ENCODE data around the gene PRPF6.

Gene PRPF6

DNA sequence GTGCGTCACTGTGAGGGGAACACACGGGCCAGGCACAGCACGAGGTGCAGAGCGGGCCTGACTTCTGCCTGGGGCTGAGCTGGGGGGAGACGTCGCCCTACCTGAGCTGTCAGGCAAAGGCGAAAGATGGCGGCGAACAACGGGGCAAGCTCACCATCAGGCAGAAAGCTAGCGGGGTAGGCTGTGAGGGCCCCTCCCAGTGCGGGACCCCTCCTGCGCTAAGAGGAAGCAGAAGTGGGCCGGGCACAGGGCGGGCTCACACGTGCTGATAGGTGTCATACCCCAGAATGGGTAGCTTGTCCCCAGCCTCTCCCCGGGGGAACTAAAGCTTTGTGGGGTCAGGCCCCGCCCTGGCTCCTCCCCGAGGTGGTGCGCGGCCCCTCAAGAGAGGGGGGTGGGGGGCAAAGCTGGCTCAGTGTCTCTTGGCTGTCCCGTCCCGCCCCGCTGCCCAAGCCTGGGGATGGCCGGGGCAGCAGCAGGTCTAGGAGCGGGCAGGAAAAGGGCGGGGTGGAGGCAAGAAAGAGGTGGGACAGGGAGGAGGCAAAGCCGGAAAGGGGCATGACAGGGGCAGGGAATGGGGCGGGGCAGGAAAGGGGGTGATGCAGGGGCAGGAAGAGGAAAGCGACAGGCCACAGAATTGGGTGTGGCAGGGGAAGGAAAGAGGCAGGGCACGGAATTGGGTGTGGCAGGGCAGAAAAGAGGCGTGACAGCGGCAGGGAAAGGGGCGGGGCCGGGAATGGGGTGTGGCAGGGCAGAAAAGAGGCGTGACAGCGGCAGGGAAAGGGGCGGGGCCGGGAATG lies 39.5 kb upstream of the PRPF6 start:
- H3K4me3 ChIP-seq (ENCODE audit: low read depth in 1 of 2, low read length in 2 of 2), result no peak overlapping the region
- H3K9me3 ChIP-seq (ENCODE audit: low read length), result no peaks in the 10 kb centered on the region
- peaks cover 29% of the 10 kb centered on the region for H3K36me3 ChIP-seq (ENCODE audit: insufficient read depth, low read length)
- no peak overlapping the region for H3K9ac ChIP-seq (ENCODE audit: low read length)
- H3K4me1 ChIP-seq (ENCODE audit: insufficient read depth, low read length), result no peaks in the 10 kb centered on the region
- H3K27me3 ChIP-seq (ENCODE audit: control insufficient read depth in 1 of 2, insufficient read depth in 2 of 2, low read length in 2 of 2), result no peaks in the 10 kb centered on the region
- H3K27ac ChIP-seq (ENCODE audit: low read depth, low read length), result no peak overlapping the region

DNA sequence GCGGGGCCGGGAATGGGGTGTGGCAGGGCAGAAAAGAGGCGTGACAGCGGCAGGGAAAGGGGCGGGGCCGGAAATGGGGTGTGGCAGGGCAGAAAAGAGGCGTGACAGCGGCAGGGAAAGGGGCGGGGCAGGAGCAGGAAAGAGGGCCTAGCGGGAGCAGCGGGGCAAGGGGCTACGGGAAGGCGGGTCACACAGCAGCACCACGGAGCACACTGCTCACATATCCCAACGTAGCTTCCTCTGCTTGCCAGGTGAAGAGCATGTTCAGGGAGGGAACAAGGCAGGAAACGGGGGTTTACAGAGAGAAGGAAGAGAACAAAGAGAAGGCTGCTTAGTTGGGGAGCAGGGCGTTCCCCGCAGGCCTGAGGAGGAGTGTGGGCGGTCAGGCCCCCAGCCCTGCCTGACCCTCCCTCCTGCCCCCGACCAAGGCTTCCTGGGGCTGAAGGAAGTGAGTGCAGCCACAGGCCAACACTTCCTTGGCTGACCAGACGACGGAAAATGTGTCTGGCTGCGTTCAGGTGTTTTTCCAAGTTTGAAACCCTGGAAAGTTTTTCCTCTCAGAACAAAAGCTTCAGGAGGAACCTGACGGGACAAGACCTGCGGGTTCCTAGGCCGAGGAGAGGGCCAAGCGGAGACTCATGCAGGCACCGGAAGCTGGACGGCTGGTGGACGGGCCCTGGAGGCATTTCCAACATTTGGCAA lies 38.5 kb upstream of the PRPF6 start:
- Histone ChIP-seq H3K9ac (ENCODE audit: low read length) (no peak overlapping the region), H3K27me3 (ENCODE audit: control insufficient read depth in 1 of 2, insufficient read depth in 2 of 2, low read length in 2 of 2) (no peaks in the 10 kb centered on the region), H3K36me3 (ENCODE audit: insufficient read depth, low read length) (peaks cover 29% of the 10 kb centered on the region), H3K4me1 (ENCODE audit: insufficient read depth, low read length) (peaks cover 5% of the 10 kb centered on the region), H3K27ac (ENCODE audit: low read depth, low read length) (no peak overlapping the region), H3K9me3 (ENCODE audit: low read length) (no peaks in the 10 kb centered on the region), H3K4me3 (ENCODE audit: low read depth in 1 of 2, low read length in 2 of 2) (no peak overlapping the region)

DNA sequence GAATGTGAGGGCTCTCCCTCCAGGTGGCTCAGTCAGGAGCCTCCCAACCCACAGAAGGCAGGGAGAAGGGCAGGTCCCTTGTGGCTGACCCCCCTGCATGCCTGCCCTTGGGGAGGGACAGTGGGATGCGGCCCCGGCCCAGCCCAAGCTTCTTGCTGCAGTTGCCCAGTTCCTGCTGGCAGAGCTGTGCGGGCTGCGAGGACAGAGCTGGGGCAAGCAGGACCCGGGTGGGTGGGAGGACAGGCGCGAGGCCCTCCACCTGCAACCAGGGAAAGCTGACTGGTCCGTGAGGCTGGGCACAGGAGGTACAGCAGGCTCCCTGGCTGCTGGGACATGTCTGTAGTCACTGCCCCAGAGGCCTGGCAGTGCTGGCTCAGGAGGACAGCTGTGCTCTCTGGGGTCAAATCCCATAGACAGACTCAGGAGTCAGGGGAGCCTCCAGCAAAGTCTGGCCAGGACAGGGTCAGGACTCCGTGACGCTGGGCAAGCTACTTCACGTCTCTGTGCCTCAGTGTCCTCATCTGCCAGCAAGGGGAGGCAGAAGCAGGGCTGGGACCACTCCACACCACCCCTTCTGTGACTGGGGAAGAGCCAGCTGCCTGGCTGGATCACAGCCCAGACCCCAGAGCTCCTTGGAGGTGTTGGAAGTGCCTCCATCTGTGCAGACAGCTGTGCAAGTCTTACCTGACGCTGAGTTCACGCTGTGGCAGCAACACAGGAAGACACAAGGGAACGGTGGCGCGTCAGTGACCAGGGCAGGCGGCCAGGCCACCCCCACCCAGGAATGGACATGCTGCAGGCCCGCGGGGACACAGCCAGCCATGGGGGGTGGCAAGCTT lies 37.7 kb upstream of the PRPF6 start:
- Histone ChIP-seq H3K4me1 (ENCODE audit: insufficient read depth, low read length) (peaks cover 12% of the 10 kb centered on the region), H3K36me3 (ENCODE audit: insufficient read depth, low read length) (peaks cover 29% of the 10 kb centered on the region), H3K27ac (ENCODE audit: low read depth, low read length) (no peak overlapping the region), H3K27me3 (ENCODE audit: control insufficient read depth in 1 of 2, insufficient read depth in 2 of 2, low read length in 2 of 2) (no peaks in the 10 kb centered on the region), H3K9ac (ENCODE audit: low read length) (no peak overlapping the region), H3K4me3 (ENCODE audit: low read depth in 1 of 2, low read length in 2 of 2) (no peak overlapping the region), H3K9me3 (ENCODE audit: low read length) (no peaks in the 10 kb centered on the region)

DNA sequence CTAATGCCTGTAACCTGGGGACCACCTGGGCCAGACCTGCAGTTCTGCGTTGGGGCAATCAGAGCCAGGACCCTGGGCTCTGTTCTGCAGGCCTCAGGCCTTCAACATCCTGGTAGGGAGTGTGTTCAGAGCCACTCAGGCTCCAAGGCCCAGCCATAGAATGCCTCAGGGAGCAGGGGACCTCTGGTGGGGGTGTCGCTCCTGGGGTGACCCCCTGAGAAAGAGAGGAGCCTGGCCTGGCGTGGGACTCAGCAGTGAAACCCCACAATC lies 37.2 kb upstream of the PRPF6 start:
- no peak overlapping the region for H3K4me3 ChIP-seq (ENCODE audit: low read depth in 1 of 2, low read length in 2 of 2)
- H3K36me3 ChIP-seq (ENCODE audit: insufficient read depth, low read length), result peaks cover 29% of the 10 kb centered on the region
- H3K4me1 ChIP-seq (ENCODE audit: insufficient read depth, low read length), result peaks cover 18% of the 10 kb centered on the region
- H3K27me3 ChIP-seq (ENCODE audit: control insufficient read depth in 1 of 2, insufficient read depth in 2 of 2, low read length in 2 of 2), result no peaks in the 10 kb centered on the region
- H3K9me3 ChIP-seq (ENCODE audit: low read length), result no peaks in the 10 kb centered on the region
- H3K9ac ChIP-seq (ENCODE audit: low read length), result no peak overlapping the region
- H3K27ac ChIP-seq (ENCODE audit: low read depth, low read length), result no peak overlapping the region

DNA sequence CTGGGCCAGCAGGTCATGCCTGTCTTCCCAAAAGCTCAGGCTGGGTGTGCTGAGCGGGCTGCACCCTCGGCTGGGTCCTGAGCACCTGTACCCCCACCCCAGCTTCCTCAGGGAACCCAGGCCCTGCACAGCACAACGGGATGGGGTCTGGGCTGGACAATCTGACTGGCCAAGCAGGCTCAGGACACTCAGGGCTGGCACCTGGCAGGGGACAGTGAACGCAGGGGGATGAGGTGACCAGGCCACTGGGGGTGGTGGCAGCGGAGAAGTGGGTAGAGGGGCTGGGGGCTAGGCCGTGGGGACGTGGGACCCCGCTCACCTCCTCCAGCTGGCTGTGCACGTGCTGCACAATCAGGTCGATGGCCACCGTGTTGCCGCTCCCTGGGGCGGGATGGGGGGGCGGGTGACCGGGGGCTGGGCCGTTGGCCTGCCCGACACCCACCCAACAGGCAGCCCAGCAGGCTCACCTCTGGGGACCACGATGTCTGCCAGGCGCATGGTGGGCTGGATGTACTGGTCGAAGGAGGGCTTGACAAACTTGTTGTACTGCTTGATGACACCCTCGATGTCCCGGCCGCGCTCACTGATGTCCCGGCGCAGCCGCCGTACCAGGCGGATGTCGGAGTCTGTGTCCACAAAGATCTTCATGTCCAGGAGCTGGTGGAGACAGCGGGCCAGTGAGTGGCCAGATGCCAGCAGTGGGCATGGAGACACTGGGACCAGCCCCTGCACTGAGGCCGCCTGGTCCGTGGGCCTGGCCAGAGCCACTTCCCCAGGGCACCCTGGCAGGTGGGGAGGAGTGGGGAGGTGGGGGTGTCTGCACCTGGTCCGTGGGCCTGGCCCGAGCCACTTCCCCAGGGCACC lies 36.6 kb upstream of the PRPF6 start:
- Histone ChIP-seq H3K27ac (ENCODE audit: low read depth, low read length) (no peak overlapping the region), H3K9ac (ENCODE audit: low read length) (no peak overlapping the region), H3K9me3 (ENCODE audit: low read length) (no peaks in the 10 kb centered on the region), H3K4me3 (ENCODE audit: low read depth in 1 of 2, low read length in 2 of 2) (no peak overlapping the region), H3K27me3 (ENCODE audit: control insufficient read depth in 1 of 2, insufficient read depth in 2 of 2, low read length in 2 of 2) (no peaks in the 10 kb centered on the region), H3K36me3 (ENCODE audit: insufficient read depth, low read length) (peaks cover 29% of the 10 kb centered on the region), H3K4me1 (ENCODE audit: insufficient read depth, low read length) (peaks cover 23% of the 10 kb centered on the region)

DNA sequence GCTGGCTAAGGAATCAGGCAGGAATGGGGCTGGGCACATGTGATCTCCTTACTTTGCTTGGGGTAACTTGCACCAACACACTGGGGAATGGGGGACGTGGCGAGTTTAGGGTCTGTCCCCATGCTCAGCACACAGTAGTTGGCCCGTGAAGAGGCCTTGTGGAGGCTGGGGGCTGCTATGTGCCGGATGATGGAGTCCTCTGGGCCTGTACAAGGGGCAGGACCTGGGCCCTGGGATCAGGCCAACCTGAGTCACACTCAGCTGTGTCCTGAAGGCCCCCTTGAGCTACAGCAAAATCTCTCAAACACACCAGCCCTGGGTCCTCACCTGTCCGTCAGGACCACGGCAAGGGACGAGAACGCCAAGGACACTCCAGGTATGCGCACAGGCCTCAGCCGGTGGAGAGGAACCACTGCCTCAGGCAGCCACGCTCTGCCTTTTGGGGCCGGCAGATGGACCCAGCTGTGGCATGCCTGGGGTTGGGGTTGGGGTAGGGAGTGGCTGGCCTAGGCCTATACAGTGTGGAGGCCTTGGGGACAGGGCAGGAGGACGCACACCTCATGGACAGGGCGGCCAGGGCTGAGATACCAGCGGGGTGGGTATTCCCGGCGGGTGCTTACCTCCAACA lies 35.8 kb upstream of the PRPF6 start:
- H3K36me3 ChIP-seq (ENCODE audit: insufficient read depth, low read length), result peaks cover 29% of the 10 kb centered on the region
- no peaks in the 10 kb centered on the region for H3K27me3 ChIP-seq (ENCODE audit: control insufficient read depth in 1 of 2, insufficient read depth in 2 of 2, low read length in 2 of 2)
- H3K4me3 ChIP-seq (ENCODE audit: low read depth in 1 of 2, low read length in 2 of 2), result no peak overlapping the region
- no peak overlapping the region for H3K9ac ChIP-seq (ENCODE audit: low read length)
- H3K27ac ChIP-seq (ENCODE audit: low read depth, low read length), result no peak overlapping the region
- peaks cover 32% of the 10 kb centered on the region for H3K4me1 ChIP-seq (ENCODE audit: insufficient read depth, low read length)
- H3K9me3 ChIP-seq (ENCODE audit: low read length), result no peaks in the 10 kb centered on the region

DNA sequence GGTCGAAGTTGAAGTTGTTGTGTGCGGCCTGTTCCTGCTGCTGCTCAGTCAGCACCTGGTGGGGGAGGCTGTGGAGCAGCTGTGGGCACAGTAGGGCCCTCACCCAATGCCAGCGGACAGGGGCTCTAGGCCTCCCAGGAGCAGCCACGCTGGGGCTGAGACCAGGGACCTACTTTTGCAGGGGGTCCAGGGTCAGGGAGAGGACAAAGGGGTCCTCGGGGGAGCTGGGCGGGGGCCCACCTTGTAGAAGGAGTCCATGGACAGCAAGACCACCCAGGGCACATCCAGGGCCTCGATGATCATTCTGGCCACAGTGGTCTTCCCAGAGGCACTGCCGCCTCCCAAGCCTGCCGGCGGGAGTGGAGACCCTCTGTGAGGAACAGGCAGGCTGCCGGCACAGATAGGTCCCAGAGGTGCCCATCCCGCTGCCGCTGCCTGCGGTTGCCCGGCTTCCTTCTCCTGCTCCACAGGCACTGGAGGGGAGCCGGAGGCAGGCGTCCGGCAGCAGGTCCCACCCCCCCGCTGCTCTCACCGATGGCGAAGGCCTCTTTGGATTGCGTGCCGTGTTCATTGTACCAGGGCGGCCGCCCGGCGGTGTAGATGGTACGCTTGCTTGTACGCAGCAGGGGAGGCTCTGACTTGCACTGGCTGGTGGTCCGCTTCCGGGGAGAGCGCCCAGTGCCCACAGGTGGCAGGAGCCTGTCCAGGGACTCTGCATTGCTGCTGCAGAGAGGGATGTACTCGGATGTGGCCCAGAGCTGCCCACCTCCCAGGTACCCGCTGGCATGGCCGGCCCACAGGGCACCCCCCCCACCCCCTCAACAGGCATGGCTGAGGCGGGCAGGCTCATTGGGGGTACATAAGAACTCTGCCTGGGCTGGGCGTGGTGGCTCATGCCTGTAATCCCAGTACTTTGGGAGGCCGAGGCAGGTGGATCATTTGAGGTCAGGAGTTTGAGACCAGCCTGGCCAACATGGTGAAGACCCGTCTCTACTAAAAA lies 34.7 kb upstream of the PRPF6 start:
- Histone ChIP-seq H3K9me3 (ENCODE audit: low read length) (no peaks in the 10 kb centered on the region), H3K9ac (ENCODE audit: low read length) (no peak overlapping the region), H3K4me3 (ENCODE audit: low read depth in 1 of 2, low read length in 2 of 2) (no peak overlapping the region), H3K27ac (ENCODE audit: low read depth, low read length) (no peak overlapping the region), H3K4me1 (ENCODE audit: insufficient read depth, low read length) (peaks cover 42% of the 10 kb centered on the region), H3K36me3 (ENCODE audit: insufficient read depth, low read length) (peaks cover 29% of the 10 kb centered on the region), H3K27me3 (ENCODE audit: control insufficient read depth in 1 of 2, insufficient read depth in 2 of 2, low read length in 2 of 2) (no peaks in the 10 kb centered on the region)

DNA sequence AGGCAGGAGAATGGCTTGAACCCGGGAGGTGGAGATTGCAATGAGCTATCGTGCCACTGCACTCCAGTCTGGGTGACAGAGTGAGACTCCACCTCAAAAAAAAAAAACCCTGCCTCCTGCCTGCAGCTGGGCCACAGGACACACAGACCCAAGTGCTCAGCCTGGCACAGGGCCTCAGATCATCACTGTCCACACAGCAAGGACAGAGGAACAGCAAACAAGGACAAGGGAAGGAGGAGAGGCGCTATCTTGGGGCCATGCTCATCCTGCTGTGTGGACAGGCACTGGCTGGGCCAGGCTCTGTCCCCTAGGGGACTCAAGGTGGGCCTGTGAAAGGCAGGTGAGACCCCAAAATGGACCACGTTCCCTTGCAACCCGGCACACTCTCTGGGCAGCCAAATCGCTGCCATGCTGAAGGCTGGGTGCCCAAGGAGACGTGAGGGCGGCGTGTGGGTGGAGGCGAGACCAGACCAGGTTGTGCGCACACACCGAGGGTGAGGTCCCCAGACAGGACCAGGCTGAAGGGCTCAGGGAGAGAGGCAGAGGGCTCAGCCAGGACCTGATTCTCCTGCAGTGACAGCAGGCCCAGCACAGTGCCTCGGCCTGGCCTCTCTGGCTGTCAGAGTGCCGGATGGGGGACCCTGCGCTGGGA lies 33.8 kb upstream of the PRPF6 start:
- Histone ChIP-seq H3K9me3 (ENCODE audit: low read length) (no peaks in the 10 kb centered on the region), H3K4me1 (ENCODE audit: insufficient read depth, low read length) (peaks cover 51% of the 10 kb centered on the region), H3K27me3 (ENCODE audit: control insufficient read depth in 1 of 2, insufficient read depth in 2 of 2, low read length in 2 of 2) (no peaks in the 10 kb centered on the region), H3K27ac (ENCODE audit: low read depth, low read length) (no peak overlapping the region), H3K36me3 (ENCODE audit: insufficient read depth, low read length) (peaks cover 29% of the 10 kb centered on the region), H3K9ac (ENCODE audit: low read length) (no peak overlapping the region), H3K4me3 (ENCODE audit: low read depth in 1 of 2, low read length in 2 of 2) (no peak overlapping the region)

DNA sequence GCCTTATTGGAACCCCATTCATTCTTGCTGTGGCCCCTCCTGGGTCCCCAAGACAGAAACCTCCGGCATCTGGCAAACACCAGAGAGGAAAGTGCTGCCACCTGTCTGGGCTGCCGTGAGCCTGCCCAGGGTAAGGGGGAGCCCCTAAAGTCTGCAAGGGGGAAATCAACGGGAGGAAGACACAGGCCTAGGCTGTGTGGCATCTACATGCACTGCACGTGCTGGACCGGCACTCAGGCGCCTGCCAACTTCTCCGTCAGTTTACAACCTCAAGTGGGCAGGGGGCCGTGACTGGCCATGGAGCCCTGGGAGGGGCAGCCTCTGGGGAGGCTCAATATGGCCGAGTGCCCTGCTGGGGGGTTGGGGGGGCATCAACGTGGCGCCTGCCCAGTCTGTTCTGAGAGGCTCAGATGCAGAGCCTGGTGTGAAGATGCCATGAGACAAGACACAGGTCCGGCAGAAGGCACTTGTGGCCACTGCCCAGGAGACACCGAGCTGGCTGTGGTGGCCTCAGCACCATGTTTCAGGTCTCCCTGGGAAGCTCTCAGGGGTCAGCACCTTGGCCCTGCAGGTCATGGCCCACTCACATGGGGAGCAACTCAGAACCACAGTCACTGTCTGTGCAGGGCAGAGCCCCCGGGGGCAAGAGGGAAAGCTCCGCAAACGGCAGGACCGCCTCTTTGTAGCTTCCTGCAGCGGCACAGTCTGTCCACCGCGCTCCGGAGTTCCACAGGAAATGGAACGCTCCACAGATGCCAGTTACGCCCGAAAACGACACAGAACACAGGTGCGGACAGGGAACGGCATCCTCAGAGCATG lies 33.1 kb upstream of the PRPF6 start:
- Histone ChIP-seq H3K27me3 (ENCODE audit: control insufficient read depth in 1 of 2, insufficient read depth in 2 of 2, low read length in 2 of 2) (no peaks in the 10 kb centered on the region), H3K4me3 (ENCODE audit: low read depth in 1 of 2, low read length in 2 of 2) (no peak overlapping the region), H3K9me3 (ENCODE audit: low read length) (no peaks in the 10 kb centered on the region), H3K9ac (ENCODE audit: low read length) (no peak overlapping the region), H3K4me1 (ENCODE audit: insufficient read depth, low read length) (peaks cover 58% of the 10 kb centered on the region), H3K36me3 (ENCODE audit: insufficient read depth, low read length) (peaks cover 23% of the 10 kb centered on the region), H3K27ac (ENCODE audit: low read depth, low read length) (peak overlapping the region; percentile 87)
